Stimulated activated CD8-positive, alpha-beta memory T cell treated with anti-CD3 and anti-CD28 coated beads, Interleukin-4, amount 100 ng/mL, for 48 hours (primary cell): ENCODE measurements around the gene KCNK15.
A peak's percentile ranks its signal among the peaks of the same experiment; 100 is the strongest.
"Not testable (repeated sequence)": the region's sequence is repeated elsewhere in the genome, so short reads cannot be mapped to it uniquely, and the experiment has no call there.

Experiments used
- DNase-seq: peaks from one replicate; pipeline ENCODE4 v3.0.0-alpha.2; 2020

Gene KCNK15

DNA sequence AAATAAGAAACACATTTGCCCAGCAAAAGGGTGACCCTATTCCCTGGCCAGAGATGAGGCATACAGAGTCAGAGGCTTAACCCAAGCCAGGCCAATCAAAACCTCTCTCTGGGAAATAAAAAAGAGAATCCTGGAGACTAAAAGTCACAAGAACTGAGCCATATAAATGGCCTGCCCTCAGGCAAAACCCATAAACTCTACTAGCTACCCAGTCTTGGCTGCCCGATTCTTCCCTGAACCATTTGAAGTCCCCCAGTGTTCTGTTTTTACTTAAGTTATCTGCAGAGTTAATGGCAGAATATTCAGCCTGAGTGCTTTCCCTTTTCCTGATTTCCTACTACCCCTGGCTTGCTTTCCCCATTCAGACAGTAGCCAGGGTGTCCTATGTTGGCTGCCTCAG lies 13.9 kb downstream of the KCNK15 start:
- no peak for DNase-seq

DNA sequence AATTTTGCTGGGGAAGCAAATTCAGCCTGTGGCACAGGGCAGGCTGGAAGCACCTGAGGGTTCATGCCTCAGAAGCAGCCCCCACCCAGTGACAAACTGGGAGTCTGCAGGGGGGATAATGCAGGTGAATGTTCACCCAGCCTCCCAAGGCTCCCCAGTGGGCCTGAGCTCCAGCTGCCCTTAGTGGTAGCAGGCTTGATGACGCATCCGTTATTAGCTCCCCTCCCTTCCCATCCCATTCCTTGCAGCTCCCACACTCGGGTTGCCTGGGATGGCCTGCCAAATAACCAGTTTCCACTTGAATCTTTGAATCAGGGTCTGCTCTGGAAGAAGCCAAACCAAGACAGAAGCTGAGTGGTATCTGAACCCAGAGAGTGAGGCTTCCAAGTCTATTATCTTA lies 15.8 kb downstream of the KCNK15 start:
- DNase-seq, result no peak

DNA sequence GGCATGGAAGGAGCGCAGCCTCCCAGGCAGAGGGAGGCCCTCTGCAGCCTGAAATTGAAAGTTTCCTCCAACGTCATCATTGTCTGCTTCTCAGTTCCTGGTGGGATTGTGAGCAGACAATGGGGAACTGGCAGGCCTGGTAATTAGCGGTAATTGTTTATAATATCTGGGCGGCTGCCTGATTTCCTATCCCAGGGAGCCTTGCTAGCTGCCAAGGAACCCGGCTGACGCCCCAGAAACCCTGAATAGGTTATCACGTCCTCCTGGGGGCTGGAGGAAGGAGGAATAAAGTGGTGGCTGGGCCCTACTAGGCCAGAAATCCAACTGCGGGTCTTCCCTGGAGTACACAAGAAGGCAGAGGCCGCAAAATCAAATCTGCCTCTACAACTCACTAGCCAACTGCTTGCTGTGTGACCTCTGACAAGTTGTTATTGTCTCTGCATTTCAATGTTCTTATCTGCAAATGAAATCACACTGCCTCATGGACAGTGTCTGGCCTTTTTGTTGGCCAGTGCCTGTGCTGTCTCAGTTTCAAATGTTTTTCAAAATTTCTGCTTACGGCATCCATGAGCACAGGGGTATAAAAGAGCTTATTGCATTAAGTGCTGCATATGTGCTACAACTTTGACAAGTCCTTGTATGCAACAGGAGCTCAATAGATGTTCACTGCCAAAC lies 16.9 kb downstream of the KCNK15 start:
- no peak for DNase-seq

DNA sequence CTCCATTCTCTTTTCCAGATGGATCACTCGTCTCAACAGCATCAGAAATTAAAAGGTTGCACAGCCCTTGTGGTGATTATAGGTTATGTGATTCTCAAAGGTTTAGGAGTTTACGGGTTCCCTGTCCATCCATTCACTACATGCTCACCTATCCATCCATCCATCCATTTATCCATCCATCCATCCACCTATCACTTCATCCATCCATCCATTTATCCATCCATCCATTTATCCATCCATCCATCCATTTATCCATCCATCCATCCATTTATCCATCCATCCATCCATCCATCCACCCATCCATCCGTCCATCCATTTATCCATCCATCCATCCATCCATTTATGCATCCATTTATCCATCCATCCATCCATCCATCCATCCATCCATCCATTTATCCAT lies 18.1 kb downstream of the KCNK15 start:
- not testable (repeated sequence) for DNase-seq

DNA sequence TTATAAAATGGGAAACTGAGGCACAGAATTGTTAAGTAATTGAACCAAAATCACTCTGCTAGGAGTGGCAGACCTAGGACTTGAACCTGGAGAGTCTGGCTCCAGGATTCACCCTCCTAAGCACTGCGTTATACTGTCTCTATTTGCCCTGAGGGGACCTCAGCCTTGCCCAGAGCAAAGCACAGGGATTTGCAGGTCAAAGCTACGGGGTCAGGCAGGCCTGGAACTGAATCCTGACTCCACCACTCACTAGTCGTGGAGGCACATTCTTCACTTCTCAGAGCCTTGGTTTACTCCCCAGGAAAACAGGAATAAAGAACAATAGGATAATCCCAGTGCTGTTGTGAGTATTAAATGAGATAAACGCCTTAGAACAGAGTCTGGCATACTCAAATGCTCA lies 19.4 kb downstream of the KCNK15 start:
- no peak for DNase-seq

DNA sequence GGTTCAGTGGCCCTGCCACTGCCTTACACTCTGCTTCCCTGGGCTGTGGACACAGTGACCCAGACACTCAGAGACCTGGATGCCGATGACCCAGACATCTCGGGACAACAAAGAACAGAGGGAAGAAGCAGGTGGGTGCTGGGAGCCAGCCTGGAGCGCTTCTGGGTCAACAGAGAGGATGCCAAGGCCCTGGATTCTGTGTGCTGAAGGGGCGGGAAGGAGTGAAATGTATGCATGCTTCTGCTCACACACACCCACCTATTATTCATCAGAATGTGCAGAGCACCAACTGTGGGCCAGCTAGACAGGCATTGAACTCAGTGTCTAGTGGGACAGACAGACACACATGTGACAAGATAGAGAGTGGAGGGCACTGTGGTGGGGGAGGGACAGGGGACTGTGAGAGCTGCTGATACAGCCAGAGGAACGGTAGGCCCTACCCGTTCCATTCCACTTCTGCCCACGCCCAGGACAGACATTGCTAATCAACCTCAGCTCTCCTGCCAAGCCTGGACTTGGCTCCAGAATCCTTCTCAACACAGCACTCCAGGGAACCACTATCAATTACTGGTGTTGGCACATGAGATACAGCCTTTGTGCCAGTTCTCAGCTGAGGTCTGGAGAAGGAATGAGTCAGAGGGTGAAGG lies 20.2 kb downstream of the KCNK15 start:
- no peak for DNase-seq

DNA sequence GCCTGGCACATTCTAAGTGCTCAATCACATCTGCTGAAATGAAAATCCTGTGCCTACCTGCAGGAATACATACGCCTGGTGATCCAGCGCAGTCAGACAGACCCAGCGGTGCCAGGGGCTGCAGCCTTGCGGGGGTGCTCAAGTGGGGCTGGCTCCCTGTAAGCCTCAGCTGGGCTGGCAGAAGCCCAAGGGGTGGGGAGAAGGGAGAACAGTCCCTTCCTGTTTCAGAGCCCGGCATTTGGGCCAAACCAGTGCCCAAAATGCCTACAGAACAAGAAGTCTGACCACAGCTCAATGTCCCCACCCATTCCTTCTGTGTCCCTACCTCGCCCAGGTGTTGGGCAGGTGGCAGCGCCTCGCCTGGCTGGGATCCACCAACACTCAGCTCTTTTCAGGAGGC lies 22.6 kb downstream of the KCNK15 start:
- DNase-seq, result no peak

DNA sequence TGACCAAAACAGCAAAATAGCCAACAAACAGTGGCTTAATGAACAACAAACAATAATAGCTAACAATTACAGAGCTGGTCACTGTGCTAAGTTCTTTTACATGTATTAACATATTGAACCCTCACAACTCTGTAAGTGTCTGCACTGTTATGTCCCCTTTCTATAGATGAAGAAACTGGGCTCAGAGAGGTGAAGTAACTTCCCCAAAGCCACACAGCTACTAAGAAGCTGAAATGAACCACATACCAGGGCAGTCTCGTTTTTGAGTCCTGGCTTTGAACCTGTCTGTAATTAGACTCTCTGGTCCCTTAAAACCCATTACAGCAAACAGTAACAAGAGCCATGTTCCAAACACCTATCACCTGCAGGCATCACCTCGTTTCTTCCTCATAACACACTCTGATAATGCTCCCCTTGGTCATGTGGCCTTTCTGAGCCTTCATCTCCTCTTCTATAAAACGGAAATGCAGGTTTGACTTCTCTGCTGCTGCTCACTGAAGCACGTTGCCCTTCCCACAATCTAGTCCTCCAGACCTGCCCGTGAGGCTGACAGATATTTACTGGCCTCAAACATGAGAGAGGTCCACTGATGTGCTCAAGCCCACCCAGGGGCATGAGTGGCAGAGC lies 23.3 kb downstream of the KCNK15 start:
- no peak for DNase-seq

DNA sequence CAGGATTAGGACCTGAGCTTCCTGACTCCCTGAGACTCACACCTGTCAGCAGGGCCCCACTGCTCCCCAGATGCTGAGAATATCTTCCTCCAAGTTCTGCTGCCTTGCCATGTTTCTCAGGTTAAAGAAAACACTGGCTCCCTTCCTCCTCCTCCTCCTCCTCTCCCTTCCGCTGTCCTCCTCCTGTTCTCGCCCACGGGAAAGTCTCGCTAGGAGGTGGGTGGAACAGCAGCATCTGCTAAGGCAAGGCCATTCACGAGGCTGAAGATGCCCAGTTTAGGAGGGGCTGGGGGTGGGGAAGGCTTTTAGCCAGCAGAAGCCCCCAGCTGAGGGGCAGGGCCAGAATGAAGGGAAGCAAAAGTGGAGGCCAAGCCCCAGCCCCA lies 23.8 kb downstream of the KCNK15 start:
- DNase-seq, result no peak

DNA sequence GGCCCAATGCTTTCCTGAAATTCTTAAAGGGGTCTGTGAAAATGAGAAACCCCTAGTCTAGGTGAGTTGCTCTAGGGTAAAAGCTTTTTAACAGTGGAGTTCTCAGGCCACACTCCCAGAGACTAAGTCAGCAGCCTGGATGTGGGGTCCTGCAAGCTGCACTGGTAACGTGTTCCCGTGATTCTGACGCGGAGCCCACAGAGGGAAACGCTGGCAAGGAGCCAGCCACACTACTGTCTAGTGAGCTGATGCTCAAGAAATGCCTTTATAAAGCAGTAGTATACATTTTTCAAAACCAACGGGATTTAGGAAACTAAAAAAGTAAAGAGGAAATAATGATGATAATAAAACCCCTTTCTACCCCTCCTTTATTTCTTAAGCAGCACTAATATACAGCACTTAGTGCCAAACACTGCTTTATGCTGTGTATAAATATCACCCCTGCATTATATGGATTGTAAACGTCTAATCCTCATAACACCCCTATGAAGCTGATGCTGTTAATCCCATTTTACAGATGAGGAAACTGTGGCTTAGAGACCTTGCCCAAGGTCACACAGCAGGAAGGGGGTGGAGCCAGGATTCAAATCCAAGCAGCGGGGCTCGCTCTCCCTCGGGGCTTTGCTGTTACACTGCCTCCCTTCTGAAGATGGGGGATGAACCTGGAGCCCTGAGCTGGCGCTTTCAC lies 25.0 kb downstream of the KCNK15 start:
- DNase-seq, result no peak

DNA sequence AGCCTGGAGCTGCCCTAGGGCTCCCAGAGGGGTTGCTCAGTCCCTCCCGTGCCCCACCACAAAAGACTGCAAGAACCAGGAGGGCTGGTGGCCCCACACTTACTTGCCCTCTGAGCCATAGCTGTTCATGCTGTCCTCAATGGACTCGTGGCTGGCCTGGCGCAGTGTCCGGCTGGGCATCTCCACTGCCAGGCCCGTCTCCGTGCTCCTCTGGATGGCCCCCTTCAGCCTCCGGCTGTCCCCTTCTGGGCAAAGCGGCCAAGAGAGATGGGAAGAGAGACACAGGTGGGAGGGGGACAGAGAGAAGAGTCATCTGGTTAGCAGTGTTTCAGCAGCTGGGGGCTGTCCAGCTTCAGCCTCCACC lies 25.5 kb downstream of the KCNK15 start:
- no peak for DNase-seq

DNA sequence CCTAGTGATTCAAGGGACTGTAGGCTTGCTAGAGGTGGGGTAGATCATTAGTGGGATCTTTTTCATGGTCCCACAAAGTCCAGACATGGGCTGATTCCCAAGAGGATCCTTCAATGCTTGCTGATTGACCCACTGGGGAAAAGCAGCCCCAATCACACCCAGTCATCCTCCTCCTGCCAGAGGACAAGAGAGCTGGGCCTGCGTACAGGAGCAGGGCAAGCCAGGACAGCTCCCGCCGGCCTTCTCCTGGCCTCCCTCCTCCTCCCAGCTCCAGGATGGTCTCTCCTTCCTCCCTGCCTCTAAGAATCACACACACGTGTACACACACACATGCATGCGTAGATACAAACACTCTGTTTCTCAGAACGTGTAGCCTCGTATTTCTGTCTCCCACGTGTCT lies 27.0 kb downstream of the KCNK15 start:
- no peak for DNase-seq

DNA sequence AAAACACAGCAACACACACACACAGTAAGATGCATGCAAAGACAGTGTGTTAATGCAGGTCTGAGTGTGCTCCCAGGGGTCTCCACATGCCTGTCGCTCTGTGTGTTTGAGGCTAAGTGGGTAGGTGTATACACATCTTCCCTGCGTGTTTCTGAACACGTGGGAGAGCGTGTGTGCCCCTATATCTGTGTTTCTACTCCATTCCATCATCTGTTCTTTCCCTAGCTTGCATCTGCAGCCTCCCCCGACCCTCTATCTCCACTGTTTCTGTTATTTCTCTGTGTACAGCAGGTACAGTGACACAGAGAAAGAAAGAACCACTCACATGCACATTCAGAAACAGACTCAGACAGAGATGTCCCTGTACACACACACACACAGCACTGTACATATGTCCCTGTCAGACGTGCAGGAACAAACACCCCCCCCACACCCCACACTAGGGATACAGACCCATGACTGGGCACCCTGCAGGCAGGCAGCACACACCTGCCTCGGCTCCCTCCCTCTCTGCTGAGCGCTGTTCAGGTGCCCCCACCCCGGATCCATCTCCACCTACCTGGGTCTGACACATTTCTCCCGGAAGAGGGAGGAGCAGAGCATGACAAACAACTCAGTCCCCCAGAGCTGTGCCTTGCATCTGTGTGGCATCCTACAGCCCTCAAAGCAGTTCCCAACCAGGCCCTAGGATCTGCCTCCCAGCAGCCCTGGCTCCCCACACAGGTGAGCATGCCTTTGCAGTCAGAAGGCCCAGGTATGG lies 27.6 kb downstream of the KCNK15 start:
- DNase-seq, result no peak

DNA sequence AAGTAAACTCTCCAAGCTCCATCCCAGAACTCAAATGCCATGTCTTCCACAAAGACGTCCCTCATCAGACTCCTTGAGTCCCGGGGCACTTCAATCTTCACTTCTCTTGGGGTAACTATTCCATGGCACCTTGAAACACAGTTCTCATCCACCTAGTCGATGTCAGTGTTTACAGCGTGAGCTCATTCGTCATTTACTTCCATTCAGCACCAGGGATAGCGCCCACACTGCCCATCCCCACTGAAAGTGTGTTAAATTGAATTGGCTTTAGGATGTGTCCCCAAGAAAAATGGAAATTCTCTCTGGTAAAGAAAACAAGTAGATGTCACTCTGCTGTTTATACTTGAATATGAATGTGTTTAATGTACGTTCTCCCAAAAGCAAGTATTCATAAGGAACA lies 31.3 kb downstream of the KCNK15 start:
- DNase-seq, result peak; percentile 26

DNA sequence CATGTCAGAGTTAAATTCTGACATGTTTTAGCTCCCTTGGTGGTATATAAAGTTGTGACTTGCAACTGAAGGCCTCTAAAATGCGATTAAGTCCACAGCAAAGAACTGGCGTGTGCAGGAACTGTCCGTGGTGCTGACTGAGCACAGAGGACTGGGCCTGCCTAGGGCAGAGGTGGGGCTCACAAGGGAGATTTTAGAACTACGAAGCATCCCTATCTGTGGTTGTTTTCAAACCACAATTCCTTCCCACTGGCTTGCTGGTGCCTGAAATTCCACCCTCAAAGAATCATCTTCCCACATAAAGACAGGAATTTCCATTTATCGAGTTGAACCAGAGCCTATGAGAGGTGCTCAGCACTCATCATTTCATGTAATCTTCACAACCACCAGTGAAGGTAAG lies 34.6 kb downstream of the KCNK15 start:
- peak; percentile 63 for DNase-seq

DNA sequence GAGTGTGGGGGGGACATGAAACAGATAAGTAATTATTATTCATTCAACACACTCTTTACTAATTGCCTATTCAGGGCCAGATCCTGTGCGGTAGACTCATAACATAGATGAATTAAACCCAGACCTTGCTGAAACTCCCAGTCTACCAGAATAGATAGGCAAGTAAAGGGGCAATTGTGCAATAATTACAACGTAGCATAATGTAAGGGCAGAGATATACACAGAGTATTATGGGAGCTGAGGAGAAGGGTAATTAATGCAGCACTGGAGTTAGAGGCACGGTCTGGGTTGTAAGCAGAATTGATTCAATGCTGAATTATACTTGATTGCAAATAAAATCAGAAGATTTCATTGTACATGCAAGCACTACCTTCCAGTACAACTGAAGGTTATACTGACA lies 35.5 kb downstream of the KCNK15 start:
- DNase-seq, result no peak

DNA sequence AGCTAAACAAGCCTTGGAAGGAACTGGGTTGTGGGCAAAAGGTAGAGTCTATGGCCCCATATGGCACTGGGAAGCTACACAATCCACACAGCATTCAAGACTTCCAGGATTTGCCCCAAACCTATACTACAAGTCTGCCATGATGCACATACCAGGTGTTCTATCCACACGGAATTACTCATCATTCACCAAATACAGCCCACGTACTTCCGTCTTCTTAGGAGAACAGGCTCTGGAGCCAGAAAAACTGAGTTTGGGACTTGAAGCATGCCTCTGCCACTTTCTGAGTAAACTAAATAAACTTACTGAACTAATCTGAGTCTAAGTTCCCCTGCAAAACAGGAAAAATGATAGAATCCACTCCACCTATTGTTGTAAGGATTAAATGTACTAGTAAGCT lies 36.1 kb downstream of the KCNK15 start:
- DNase-seq, result no peak

DNA sequence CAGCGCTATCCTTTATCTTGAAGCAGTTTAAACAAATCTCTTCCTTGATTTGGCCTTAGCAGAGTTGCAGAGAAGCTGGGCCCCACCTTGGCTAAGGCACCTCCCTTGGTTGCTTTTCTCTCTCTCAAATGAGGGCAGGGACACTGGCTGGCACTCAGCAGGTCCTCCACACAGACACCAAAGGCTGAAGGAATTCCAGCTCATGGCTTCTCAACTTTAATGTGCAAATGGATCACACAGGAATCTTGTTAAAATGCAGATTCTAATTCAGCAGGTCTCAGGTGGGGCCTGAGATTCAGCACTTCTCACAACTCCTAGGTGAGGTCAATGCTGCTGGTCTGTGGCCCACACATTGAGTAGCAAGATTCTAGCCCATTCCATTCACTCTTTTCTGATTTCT lies 39.0 kb downstream of the KCNK15 start:
- DNase-seq, result no peak

DNA sequence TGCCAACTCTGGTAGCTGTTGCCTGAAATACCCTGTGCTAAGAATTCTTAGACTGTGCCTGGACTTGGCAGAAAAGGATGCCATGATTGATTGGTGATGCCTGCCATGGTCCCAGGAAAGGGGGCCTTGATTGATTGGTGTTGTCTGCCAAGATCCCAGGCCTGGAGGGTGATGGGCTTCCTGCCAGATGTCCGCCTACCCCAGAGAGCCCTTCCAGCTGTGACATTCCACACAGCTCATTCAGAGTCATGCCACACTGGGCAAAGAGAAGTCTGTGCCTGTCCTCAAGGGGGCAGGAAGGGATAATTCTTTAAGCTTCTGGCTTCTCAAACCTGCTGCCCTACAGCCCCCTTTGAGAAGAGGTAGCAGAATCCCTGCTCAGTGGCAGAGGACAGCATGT lies 40.1 kb downstream of the KCNK15 start:
- no peak for DNase-seq

DNA sequence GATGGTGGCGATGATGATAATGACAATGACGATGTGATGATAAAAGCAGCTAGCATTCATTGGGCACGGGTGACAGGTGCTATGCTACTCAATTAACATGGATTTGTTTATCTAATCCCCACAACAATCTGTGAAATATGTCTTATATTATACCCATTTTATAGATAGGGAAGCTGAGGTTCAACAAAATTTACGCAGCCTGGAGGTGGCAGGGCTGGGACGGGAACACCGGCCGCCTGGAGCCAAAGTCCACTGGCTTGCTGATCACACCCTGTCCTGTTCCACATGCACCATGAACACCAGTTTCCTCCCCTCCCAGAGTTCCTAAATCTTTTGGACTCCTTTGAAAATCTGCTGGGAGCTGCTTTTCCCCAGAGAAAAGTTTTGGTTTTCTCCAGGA lies 41.6 kb downstream of the KCNK15 start:
- DNase-seq, result no peak

DNA sequence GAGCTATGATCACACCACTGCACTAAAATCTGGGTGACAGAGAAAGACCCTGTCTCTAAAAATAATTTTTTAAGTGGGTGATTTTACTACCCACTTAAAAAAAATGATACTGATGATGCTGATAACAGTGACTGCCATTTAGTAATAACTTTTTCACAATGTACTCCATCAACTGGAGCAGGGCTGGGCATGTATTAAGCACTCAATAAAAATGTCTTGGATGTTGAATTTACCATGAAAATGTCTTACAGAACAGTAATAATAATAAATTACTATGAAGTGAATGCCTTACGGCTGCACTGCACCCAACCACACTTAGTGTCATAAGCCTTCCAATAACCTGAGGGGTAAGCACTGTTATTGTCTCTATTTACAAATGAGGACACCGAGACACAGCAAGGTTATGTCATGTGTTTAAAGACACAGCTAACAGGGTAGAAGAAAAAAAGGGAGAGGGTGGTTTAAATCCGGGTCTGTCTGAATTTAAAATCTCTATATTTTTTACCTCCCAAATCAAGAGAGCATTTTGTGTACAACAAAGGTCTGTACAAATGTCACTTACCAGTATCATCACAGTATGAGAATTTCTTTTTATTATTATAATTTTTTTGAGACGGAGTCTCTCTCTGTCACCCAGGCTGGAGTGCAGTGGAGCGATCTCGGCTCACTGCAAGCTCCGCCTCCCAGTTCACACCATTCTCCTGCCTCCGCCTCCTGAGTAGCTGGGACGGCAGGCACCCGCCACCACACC lies 43.2 kb downstream of the KCNK15 start:
- DNase-seq, result no peak

DNA sequence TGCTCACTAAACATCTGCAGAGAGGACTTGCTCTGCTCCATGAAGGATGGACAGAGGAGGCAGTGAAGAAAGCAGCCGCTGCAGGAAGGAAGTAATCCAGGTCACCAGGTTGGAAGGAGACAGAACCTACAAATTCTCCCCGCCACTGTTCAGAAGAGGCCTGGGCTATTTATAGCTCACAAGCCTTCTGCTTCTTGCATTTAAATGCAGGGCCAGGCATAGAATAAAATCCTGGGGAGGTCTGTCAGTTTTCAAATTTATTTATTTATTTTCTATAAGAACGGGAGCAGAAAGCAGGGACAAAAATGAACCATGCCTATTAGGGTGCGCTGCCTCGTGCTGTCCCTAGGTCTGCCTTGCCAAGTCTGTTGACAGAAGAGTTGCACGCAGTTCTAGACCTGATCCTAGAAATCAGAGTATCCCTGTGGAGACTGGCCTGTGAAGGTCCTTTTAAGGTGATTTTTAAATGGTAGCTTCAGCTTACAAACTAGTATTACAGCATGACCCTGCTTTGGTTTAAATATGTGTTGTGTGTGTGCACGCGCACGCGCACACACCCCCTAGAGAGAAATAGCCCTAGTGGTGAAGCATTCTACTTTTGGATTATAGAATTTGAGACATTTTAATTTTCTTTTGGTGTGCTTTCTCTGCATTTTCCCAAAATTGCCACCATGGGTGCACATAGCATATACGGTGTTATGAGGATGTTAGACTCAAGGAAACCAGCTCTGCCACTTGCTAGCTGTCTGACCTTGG lies 45.2 kb downstream of the KCNK15 start:
- DNase-seq, result no peak
